Left lung (tissue), 10 donors: ENCODE data around the gene MARK2. TPM values are rescaled to one million over a fixed set of nuclear protein-coding genes. Genes with fewer than 3 reads are reported as not detected.

Source experiments
- ATAC-seq: fragments of 200-7000 bp; cut with Tn5 transposase; one replicate; pipeline ENCODE4 v1.9.1; 2020; ENCODE audit warnings: moderate library complexity
- DNase-seq, 4 donors: peaks; one replicate each; pipeline ENCODE4 v3.0.0-alpha.2; 2013 to 2020
- H3K27ac ChIP-seq, 2 donors: fragments of 200-600 bp; sonication (generic) in 1 of 2; one replicate each; pipeline versions ENCODE4 v1.5.0 to v1.8.0; 2020 to 2021
- H3K27me3 ChIP-seq, 2 donors: fragments of 200-600 bp; sonication (generic) in 1 of 2; one replicate each; pipeline versions ENCODE4 v1.5.0 to v1.8.0; 2020 to 2021
- H3K36me3 ChIP-seq, 2 donors: fragments of 200-600 bp; sonication (generic) in 1 of 2; one replicate each; pipeline versions ENCODE4 v1.5.0 to v1.8.0; 2020 to 2021
- H3K4me1 ChIP-seq, 2 donors: fragments of 200-600 bp; one replicate each; pipeline ENCODE4 v1.8.0; 2021
- H3K4me3 ChIP-seq, 2 donors: fragments of 200-600 bp; sonication (generic) in 1 of 2; one replicate each; pipeline versions ENCODE4 v1.5.0 to v1.8.0; 2020 to 2021; ENCODE audit warnings: mild to moderate bottlenecking in 1 of 2
- H3K9me3 ChIP-seq, 2 donors: fragments of 200-600 bp; sonication (generic) in 1 of 2; one replicate each; pipeline versions ENCODE4 v1.5.0 to v1.8.0; 2020 to 2021
- intact Hi-C, 2 donors: fragments of 100-400 bp; cut with DNase I; formaldehyde crosslinking; loops; one replicate each; pipeline versions ENCODE4 v1.11.2 to v1.14.2; 2022
- polyA plus RNA-seq, 6 donors: library from polyadenylated mRNA; unstranded; fragments of 120-200 nt; gene quantifications; one replicate each; pipeline ENCODE4 v1.2.1, GENCODE V29; 2013; ENCODE audit not compliant: insufficient read length in 6 of 6
- total RNA-seq, 2 donors: library from RNA; stranded (reverse); fragmentation: NEBNext Ultra II Directional; extraction: Animal tissue kit (Norgen Biotek cat#: 25700); gene quantifications; one replicate each; pipeline ENCODE4 v1.2.1, GENCODE V29; 2021
- TF ChIP-seq, protein P1 (sequence below), 2 donors: fragments of 200-600 bp; sonication (generic) in 1 of 2; IDR thresholded peaks; one replicate each; pipeline versions ENCODE4 v1.5.0 to v1.8.0; 2021; ENCODE audit warnings: antibody characterized with exemption in 2 of 2
- donor health status: DM: no; HTN: yes; CAD: no.
- donor health status: DM: no; HTN: no; CAD: no.

The MARK2 gene
- total and polyA plus RNA-seq, 8 donors, result 29.0 to 45.5 (median 33.6) TPM

DNA sequence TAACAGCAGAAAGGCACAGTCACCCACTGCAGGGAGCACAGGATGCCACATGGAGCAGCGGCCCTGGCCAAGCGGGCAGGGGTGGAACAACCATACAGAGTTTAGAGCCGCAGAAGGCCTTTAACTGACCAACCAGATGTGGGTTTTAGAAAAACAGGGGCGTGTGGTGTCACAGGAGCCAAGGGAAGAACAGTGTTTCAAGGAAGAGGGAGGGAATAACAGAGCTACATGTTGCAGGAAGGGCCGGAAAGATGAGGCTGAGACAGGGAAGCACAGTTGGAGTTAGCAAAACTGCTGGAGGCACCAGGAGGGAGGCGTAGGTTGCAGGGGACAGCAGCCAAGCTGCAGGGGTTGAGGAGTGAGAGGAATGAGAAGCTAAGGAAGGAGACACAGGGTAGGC lies 92.1 kb downstream of the MARK2 start:
- TF ChIP-seq, protein P1, sequence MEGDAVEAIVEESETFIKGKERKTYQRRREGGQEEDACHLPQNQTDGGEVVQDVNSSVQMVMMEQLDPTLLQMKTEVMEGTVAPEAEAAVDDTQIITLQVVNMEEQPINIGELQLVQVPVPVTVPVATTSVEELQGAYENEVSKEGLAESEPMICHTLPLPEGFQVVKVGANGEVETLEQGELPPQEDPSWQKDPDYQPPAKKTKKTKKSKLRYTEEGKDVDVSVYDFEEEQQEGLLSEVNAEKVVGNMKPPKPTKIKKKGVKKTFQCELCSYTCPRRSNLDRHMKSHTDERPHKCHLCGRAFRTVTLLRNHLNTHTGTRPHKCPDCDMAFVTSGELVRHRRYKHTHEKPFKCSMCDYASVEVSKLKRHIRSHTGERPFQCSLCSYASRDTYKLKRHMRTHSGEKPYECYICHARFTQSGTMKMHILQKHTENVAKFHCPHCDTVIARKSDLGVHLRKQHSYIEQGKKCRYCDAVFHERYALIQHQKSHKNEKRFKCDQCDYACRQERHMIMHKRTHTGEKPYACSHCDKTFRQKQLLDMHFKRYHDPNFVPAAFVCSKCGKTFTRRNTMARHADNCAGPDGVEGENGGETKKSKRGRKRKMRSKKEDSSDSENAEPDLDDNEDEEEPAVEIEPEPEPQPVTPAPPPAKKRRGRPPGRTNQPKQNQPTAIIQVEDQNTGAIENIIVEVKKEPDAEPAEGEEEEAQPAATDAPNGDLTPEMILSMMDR (IDR thresholded peaks at IDR 0.05), result no peak
- DNase-seq, result no peak
- no peaks in the 10 kb centered on the region for H3K36me3 ChIP-seq
- no peaks in the 10 kb centered on the region for H3K27me3 ChIP-seq
- H3K27ac ChIP-seq, result no peak overlapping the region
- intact Hi-C loops, result no loop called here
- no peaks in the 10 kb centered on the region for H3K9me3 ChIP-seq
- no peak overlapping the region for H3K4me3 ChIP-seq
- ATAC-seq, result no peak
- H3K4me1 ChIP-seq, result no peaks in the 10 kb centered on the region

- intact Hi-C loops, result no loop called here
- no peak overlapping the region for H3K4me3 ChIP-seq
- H3K4me1 ChIP-seq, result no peaks in the 10 kb centered on the region
- TF ChIP-seq, protein P1 (IDR thresholded peaks at IDR 0.05), result no peak
- no peaks in the 10 kb centered on the region for H3K36me3 ChIP-seq
- DNase-seq (no peak), ATAC-seq (no peak)
- H3K27me3 ChIP-seq, result no peaks in the 10 kb centered on the region
- H3K27ac ChIP-seq, result no peak overlapping the region
- H3K9me3 ChIP-seq, result no peaks in the 10 kb centered on the region
Observed at GRCh38 chr11:63931876-63932275, 93.0 kb downstream of the MARK2 start.

DNA sequence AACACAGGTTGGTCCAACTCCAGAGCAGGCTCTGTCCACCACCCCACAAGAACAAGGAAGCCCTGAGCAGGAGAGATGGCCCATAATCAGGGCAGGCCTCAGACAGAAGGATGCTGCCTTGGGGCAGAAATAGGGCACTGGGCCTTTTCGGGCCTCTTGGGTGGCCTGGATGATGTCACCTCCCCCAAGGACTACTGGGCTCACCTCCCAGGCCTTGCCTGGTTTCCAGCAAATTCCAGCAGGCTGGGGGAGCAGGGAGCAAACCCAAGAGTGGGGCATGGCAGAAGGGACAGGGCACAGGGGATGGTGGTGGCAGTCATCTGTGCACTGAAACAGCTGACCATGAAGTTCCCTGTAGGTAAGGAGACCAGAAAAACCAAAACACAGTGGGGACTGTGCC lies 94.5 kb downstream of the MARK2 start:
- Histone ChIP-seq H3K27ac (no peak overlapping the region), H3K27me3 (no peaks in the 10 kb centered on the region), H3K4me3 (no peak overlapping the region), H3K4me1 (peaks cover 0 to 6% of the 10 kb centered on the region in 2 donors), H3K36me3 (no peaks in the 10 kb centered on the region), H3K9me3 (no peaks in the 10 kb centered on the region)
- DNase-seq, result no peak
- ATAC-seq, result no peak
- intact Hi-C loops, result no loop called here
- TF ChIP-seq, protein P1 (IDR thresholded peaks at IDR 0.05), result no peak

- TF ChIP-seq, protein P1 (IDR thresholded peaks at IDR 0.05), result no peak
- ATAC-seq, result peak; percentile 2
- Histone ChIP-seq H3K4me3 (peak overlapping the region; percentile 67 to 69), H3K27ac (peak overlapping the region; percentile 22 to 61), H3K4me1 (peaks cover 11 to 33% of the 10 kb centered on the region in 2 donors), H3K27me3 (no peaks in the 10 kb centered on the region), H3K9me3 (no peaks in the 10 kb centered on the region), H3K36me3 (no peaks in the 10 kb centered on the region)
- DNase-seq, result no peak
- intact Hi-C loops, result no loop called here
Observed at GRCh38 chr11:63937713-63938478, 99.0 kb downstream of the MARK2 start.

DNA sequence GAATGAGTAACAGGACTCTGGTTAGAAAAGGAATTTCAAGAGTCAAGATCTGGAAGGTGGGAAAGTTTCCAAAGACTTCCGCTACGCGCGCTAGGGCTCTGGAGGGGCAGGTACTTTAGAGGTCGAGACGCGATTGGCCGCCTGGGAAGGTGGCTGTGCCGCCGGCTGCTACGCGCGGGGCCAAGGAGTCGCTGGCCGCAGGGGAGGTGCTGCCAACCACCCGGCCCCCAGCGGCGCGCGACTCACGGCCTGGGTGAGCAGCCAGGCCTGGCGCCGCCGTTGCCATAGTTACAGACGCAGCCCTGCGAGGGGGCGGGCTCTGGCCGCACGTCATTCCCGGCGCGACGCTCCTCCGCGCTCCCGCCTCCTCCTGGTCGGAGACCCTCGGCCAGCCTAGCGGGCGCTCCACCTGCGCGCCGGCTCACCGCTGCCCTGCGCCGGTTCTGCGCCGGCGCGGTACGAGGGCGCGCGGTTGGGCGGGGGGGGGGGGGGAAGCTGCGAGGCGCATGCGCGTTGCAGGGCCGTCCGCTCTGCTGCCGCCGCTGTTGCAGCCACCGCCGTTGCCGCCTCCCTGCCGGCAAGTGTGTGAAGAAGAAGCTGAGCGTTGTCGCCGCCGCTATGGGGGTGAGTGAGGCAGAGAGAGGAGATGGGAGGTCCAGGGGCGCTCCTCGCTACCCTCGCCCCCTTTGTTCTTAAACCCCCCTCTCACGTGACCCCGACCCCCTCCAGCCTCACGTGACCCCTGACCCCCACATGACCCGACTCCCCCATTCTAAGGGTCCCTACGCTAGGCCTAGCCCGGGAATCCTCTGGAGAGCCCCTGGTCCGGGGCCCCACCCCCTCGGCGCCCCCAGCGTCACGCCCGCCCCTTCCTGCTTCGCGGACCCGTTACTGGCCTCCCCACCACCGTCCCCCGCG lies 99.8 kb downstream of the MARK2 start, which contains the start of gene NAA40:
TSS of gene NAA40 (plus strand) at position 524 of the 918 bp plus-strand sequence. CDS start at position 619, 95 bp downstream.
- TF ChIP-seq, protein P1 (IDR thresholded peaks at IDR 0.05), result peak in 1 of 2 donors; percentile 14
- Histone ChIP-seq H3K27ac (peak within 1 kb of the TSS; percentile 22 to 61), H3K36me3 (no peaks in the 10 kb centered on the region), H3K9me3 (no peaks in the 10 kb centered on the region), H3K27me3 (no peaks in the 10 kb centered on the region), H3K4me1 (peaks cover 11 to 33% of the 10 kb centered on the region in 2 donors), H3K4me3 (peak within 1 kb of the TSS; percentile 67 to 69)
- intact Hi-C loops, result no loop called here
- DNase-seq (peak; percentile 92 to 97 (median 96)), ATAC-seq (peak; percentile 97)
